ENCODE measurements around the gene EVI5L.

GRCh38 chr19:7911508-7912143 lies 81.6 kb downstream of the EVI5L start:
- TF ChIP-seq CTCF (IDR thresholded peaks at IDR 0.05) (no peak), REST (IDR thresholded peaks at IDR 0.05; ENCODE audit: insufficient read depth in 1 of 2, low read depth in 2 of 2, low read length in 1 of 2) (no peak)

Measured in Panc1 (cell line).